GM19099 (cell line): ENCODE data around the gene SLC2A8.

ENCODE experiments used
- POLR2A ChIP-seq: IDR thresholded peaks from 3 replicates; pipeline ENCODE4 v1.6.1; 2011; ENCODE audit warnings: low read depth; ENCODE audit not compliant: insufficient read length; ENCODE audit errors: extremely low read depth

SLC2A8 gene

DNA sequence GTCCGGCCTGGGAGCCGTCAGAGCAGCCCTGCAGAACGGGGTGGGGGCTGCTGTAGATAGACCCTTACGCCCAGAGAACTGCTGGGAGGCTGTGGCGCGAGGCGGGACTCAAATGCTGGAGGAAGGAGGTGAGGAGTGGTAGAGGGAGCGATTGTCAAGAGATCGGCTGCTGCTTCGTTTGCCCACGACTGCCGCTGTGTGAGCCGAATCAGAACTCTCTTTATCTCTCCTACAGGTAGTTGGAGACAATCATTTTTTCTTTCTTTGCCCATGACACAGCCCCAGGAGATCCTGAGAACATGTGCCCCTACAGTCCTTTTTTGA, 27.7 kb downstream of the SLC2A8 start:
- no peak for TF ChIP-seq POLR2A

- no peak for TF ChIP-seq POLR2A
Measured at GRCh38 chr9:127426756-127427155, 29.8 kb downstream of the SLC2A8 start.

GRCh38 chr9:127428348-127428747, 31.4 kb downstream of the SLC2A8 start:
- TF ChIP-seq POLR2A, result no peak

DNA sequence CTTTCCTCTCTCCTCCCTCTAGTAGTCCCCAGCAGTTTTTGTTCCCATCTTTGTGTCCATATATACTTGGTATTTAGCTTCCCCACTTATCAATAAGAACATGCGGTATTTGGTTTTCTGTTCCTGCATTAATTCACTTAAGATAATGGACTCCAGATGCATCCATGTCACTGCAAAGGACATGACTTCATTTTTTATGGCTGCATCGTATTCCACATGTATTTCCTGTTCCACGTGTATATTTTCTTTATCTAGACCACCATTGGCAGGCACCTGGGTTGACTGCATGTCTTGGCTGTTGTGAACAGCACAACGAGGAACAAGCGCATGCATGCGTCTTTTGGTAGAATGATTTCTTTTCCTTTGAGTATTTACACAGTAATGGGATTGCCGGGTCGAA, 33.4 kb downstream of the SLC2A8 start:
- TF ChIP-seq POLR2A, result no peak

- no peak for TF ChIP-seq POLR2A
Measured at GRCh38 chr9:127437497-127438264, 40.7 kb downstream of the SLC2A8 start.

GRCh38 chr9:127438394-127438793, 41.4 kb downstream of the SLC2A8 start:
- no peak for TF ChIP-seq POLR2A

GRCh38 chr9:127444283-127444920, 47.4 kb downstream of the SLC2A8 start:
- no peak for TF ChIP-seq POLR2A

DNA sequence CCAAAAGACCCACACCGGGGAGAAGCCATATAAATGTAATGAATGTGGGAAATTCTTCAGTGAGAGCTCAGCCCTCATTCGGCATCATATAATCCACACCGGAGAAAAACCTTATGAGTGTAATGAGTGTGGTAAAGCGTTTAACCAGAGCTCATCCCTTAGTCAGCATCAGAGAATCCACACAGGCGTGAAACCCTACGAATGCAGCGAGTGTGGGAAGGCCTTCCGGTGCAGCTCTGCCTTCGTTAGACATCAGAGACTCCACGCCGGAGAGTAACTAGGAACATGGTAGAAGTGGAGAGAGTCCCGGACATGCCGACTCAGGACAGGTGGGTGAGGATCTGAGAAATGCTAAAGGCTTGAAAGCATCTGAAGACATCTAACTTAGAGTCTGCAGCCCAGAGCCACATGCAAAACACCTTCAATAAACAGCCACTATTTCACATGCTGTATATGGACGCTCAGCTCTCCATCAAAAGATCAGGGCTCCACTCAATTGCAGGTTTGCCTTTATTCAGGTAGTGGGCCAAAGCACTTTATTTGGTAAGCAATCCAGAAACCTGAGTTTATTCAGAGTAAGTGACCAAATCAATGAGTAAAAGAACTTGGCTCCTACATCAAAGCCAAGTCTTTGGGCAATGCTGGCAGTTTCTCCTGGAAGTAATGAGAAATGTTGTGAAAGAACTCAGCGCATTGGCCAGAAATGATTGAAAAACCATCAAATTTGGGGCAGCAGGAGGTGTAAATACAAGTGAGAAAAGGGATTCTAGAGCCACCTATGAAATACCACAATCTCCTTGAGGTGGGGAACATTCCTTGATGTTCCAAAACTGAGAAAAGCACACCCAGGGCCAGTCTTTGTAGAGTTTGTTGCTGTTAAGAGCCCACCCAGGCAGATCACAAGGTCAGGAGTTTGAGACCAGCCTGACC, 48.2 kb downstream of the SLC2A8 start:
- peak; percentile 53 for TF ChIP-seq POLR2A

DNA sequence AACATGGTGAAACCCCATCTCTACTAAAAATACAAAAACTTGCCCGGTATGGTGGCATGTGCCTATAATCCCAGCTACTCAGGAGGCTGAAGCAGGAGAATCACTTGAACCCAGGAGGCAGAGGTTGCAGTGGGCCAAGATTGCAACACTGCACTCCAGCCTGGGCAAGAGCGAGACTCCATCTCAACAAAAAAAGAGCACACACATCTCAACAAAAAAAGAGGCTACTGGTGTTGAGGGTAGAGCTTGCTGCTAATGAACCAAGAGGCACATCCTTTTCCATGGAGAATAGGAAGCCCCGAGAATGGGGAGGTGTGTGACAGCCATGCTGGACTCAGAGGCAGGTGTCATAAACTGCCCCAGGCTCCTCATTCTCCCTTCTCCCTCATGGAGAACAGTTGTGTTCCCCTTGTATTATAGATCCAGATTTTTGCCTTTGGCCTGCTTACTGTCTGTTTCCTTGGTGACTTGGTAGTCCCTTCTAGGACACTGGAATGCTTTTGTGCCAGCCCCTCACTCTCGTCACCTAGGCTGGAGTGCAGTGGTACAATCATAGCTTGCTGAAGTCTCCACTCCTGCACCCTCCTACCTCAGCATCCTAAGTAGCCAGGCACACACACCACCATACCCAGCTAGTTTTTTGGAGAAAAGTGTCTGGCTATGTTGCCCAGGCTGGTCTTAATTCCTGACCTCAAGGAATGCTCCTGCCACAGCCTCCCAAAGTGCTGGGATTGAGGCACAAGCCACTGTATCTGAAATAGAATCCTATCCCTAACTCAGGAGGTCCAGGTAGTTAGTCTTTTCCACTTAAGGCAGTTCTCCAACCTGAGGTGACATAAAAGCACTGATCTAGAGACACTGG, 49.1 kb downstream of the SLC2A8 start:
- peak; percentile 48 for TF ChIP-seq POLR2A

GRCh38 chr9:127446713-127447415, 49.9 kb downstream of the SLC2A8 start:
- TF ChIP-seq POLR2A, result peak; percentile 2

DNA sequence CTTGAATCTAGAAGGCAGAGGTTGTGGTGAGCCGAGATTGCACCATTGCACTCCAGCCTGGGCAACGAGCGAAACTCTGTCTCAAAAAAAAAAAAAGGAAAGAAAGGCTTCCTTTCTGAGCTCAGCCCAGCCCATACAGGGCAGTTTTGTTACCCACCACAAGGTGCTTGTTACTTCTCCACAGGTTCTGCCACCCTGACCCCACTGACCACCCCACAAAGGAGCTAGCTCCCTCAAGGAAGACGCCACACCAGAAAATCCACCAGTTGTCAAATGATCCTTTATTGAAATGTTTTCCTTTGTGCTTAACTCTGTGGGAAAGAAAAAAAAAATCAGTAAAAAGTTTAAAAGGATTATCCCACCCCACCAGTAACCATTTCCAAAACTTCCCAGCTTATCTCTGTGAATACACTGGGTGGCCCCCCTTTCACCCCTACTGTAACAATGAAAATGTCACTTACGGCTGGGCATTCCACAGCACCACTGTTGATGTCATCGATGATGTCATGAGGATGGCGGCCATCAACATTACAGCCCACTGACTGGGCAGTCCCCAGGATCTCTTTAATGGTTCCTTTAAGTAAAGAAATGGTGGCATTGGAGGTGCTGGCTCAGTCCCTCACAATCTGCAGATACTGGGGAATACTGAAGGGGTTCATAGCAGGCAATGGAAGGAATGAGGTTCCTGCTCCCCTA, 50.6 kb downstream of the SLC2A8 start:
- TF ChIP-seq POLR2A, result no peak

GRCh38 chr9:127448112-127448805, 51.3 kb downstream of the SLC2A8 start:
- TF ChIP-seq POLR2A, result peak; percentile 8
